ENCODE data around the gene NAALADL2. TPM values are rescaled to one million over a fixed set of nuclear protein-coding genes. Genes with fewer than 3 reads are reported as not detected.
"Not testable (repeated sequence)": the region's sequence is repeated elsewhere in the genome, so short reads cannot be mapped to it uniquely, and the experiment has no call there.

NAALADL2 gene
- total RNA-seq, 1 donor from 2014 or later = 0.13 TPM

DNA sequence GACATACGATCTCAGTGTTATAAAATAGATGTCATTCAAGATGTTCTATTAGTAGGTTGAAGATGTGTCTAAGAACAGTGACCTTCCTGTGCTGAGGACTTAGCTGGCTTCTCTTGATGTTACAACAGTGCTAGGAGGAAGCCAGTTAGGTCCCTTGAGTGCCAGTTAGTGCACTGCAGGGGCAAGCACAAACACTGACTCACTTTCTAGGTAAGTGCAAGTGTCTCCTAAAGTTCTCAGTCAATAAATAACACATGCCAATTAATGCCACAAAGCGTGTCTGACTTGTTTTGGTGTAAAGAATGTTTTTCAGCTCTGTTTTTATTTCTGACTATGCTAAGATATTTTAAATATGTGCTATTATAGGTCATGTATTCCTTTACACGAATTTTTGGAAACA lies 211.8 kb downstream of the NAALADL2 start:
- DNase-seq (ENCODE audit: low read depth in 2 of 2) = no peak

DNA sequence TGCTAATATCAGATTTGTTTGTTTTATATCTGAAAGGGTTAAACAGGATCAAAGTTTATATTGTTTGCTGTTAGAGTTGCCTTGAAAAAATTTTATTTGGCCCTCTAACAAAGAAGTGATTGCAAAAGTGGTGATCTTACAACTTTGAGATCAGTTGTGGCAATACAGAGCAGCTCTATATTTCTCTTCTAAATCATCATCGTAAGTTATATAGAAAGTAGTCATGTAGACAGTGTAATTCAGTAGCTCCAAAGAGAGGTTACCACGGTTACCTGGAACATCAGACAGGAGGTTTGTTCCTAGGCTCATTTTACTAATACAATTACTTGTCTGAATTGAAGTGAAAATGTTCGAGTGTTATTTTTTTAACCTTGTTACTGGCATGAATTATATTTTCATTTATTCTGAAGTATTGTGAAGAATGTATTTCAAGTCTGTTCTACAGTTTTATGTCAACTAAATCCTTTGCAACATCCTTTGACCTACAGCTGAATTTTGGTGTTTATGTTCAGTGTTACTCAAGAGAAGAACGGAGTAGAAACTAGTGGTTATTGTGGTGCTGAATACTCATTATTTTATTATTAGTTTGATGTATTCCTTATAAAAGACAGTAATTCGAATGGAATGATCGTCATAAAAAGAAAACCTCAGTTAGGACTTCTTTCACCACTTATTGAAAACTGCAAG lies 214.2 kb downstream of the NAALADL2 start:
- no peak for DNase-seq (ENCODE audit: low read depth in 2 of 2)

DNA sequence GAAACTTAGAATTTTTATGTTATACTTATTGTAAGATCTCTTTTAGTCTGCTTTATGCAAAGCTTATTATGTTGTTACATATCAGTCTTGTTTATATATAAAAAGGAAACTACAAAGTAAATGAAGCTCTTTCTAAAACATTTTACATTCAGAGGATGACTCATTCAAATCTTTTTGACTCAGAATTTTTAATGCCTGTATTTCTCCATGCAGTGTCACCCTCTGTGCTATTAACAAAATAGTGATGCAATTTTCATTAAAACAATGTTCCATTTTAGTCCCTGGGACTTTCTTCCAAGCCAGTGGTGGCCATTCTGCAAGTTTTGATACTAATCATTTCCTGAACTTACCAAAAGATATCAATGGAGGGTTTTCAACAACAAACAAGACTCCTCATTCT lies 216.1 kb downstream of the NAALADL2 start:
- no peak for DNase-seq (ENCODE audit: low read depth in 2 of 2)

DNA sequence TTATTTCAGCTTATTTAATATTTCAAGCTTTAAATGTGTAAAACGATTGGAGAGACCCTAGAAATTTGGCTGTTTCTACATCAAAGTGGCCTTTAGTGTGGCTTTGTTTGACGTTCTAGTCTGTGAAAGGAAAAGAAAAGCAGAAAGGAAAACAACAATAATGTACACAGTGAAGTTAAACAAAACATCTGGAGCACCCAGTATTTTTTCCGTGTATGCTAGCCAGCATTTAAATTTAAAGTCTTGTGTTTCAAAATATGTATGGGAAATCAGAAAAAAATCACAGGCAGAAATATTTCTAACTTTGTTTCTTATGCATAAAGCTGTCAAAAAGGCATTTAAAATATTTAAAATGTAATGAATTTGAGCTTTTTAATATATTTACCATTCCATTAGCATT lies 218.1 kb downstream of the NAALADL2 start:
- DNase-seq (ENCODE audit: low read depth in 2 of 2) = no peak

DNA sequence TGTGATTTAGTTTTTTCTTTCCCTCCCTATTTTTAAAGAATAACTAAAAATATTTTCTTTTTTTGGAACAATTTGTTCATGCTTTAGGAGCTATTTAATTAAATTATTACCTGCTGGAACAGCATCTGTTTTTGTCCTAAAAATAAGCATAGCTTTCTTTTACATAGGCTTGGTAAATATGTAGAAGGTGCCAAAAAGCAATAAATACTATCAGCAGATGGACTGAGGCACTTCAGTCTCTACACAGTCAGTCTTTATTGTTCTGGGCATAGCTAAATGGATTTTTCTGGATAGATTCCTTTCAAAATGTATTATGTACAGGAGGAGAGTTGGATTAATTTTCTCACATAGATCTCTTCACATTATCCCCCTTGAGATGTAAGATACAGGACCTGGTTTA lies 223.5 kb downstream of the NAALADL2 start:
- no peak for DNase-seq (ENCODE audit: low read depth in 2 of 2)

DNA sequence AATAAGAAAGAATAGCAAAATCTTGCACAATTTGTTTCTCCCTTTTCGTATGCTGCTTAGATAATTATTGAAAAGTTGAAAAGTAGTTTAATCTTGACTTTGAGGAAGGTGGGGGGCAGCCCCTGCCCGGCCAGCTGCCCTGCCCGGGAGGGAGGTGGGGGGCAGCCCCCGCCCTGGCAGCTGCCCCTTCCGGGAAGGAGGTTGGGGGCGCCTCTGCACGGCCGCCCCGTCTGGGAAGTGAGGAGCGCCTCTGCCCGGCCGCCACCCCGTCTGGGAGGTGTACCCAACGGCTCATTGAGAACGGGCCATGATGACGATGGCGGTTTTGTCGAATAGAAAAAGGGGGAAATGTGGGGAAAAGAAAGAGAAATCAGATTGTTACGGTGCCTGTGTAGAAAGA lies 228.0 kb downstream of the NAALADL2 start:
- DNase-seq (ENCODE audit: low read depth in 2 of 2) = not testable (repeated sequence)

DNA sequence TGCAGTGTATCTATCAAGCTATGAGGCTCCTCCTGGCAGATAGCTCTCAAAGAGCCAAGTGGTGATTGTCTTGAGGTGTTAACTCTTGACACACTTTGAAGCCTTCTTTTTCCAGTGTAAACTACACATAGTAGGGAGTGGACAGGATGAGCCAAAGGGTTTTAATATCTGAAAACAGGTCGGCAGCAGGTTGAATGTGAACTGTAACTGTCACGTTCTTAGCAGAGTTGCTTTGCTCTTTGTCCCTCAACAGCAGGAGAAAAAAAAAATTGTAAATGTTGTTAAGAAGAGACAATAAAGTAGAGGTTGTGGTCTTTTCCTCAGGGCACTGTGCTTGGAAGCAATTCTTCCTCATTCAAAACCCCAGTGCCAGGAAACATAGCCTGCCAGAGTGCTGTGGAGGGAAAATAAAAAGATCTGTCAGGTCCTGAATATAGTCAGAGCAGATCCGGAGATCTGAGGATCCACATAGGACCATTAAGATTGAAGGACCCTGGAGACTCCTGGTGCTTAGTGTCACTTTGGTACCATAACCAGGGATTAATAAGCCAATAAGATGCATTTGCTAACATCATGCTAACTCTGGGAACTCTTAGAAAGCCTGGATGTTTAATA lies 229.7 kb downstream of the NAALADL2 start:
- no peak for DNase-seq (ENCODE audit: low read depth in 2 of 2)

- no peak for DNase-seq (ENCODE audit: low read depth in 2 of 2)
Measured at GRCh38 chr3:175091426-175092114, 232.4 kb downstream of the NAALADL2 start.

GRCh38 chr3:175093748-175094147 lies 234.6 kb downstream of the NAALADL2 start:
- DNase-seq (ENCODE audit: low read depth in 2 of 2) = no peak

DNA sequence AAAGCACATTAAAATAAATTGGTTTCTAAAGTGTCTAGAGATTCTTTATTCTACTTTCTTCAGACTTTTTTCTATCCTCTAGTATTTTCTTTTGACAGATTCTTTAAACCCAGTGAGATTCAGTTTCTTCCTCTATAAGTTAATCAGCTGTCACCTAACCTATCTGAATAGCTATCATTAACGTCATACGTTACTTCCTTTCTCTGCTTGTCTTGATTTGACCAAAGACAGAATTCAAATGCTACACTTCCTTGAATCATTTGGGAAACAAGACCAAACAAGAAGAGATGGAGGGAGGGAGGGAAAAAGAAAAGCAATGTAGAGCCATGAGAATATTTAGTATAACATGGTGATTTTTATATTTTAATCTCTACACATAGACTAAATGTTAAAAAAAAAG lies 235.2 kb downstream of the NAALADL2 start:
- no peak for DNase-seq (ENCODE audit: low read depth in 2 of 2)

DNA sequence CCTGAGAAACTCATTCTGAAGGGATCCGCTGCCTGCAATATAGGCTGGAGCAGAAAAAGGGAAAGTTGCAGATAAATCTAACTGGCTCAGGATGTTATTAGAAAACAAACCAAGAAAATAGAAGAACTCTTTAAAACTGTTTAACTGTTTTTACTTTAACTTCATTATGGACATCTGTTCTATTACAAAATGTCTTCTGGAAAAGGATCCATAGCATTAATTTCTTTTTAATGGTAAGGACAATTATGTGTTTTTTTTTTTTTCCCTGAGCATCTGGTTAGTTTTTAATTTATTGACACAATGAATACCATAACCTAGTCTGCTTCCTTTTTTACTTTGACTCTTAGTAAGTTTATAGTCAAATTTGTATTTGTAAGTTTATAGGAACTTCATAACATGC lies 239.5 kb downstream of the NAALADL2 start:
- no peak for DNase-seq (ENCODE audit: low read depth in 2 of 2)

GRCh38 chr3:175102161-175102560 lies 243.0 kb downstream of the NAALADL2 start:
- no peak for DNase-seq (ENCODE audit: low read depth in 2 of 2)

GRCh38 chr3:175103298-175103697 lies 244.2 kb downstream of the NAALADL2 start:
- DNase-seq (ENCODE audit: low read depth in 2 of 2) = no peak

- no peak for DNase-seq (ENCODE audit: low read depth in 2 of 2)
Measured at GRCh38 chr3:175105066-175105465, 245.9 kb downstream of the NAALADL2 start.

DNA sequence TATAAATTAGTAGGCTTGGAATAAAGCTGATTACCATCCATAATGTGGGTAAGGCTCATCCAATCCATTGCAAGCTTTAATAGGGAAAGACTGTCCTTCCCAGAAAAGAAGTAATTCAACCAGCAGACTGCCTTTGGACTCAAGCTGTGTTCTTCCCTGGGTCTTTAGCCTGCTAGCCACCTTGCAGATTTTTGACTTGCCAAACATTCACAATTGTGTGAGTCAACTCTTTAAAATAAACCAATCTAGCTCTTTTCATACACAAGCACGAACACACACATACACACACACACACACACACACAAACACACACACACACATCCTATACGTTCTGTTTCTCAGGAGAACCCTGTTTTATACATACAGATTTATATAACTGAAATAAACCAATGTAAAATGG lies 248.1 kb downstream of the NAALADL2 start:
- DNase-seq (ENCODE audit: low read depth in 2 of 2) = no peak

- no peak for DNase-seq (ENCODE audit: low read depth in 2 of 2)
Measured at GRCh38 chr3:175107995-175108394, 248.9 kb downstream of the NAALADL2 start.

GRCh38 chr3:175108613-175109151 lies 249.5 kb downstream of the NAALADL2 start:
- DNase-seq (ENCODE audit: low read depth in 2 of 2) = no peak

DNA sequence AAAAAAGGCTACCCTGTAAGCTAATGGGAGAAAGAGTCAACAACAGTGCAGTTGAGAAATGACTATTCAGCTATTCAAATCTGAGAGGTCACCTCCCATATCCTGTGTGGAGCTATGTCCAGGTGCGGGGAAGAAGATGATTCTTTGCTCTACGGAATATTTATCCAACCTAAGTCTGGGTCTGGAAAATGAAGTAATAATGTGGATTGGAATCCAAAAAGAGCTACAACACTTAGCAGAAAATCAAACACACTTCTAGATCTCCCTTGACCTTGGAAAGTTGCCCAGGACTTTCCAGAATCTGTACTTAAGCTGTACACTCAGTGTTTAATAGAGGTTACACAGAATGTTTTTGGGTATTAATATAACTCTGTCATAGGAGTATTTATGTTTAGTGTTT lies 251.9 kb downstream of the NAALADL2 start:
- no peak for DNase-seq (ENCODE audit: low read depth in 2 of 2)

- no peak for DNase-seq (ENCODE audit: low read depth in 2 of 2)
Measured at GRCh38 chr3:175118382-175118941, 259.3 kb downstream of the NAALADL2 start.

DNA sequence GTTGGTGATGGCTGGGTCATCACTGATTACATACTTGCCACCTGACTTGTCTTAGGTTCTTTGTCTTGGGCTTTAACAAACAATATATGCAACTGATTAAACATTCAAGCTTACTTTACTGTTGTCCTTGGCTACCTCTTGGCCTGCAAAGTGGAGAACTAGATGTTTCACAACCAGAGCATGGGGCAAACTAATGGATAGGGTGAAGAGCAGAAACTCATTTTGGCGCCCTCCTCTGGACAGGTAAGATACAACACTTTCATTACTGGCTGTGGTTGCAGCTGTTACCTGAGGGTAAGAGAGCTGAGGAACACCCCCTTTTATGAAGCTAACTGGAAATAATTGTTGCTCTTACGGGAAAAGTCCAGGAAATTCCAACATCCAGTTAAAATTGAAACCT lies 262.1 kb downstream of the NAALADL2 start:
- no peak for DNase-seq (ENCODE audit: low read depth in 2 of 2)

DNA sequence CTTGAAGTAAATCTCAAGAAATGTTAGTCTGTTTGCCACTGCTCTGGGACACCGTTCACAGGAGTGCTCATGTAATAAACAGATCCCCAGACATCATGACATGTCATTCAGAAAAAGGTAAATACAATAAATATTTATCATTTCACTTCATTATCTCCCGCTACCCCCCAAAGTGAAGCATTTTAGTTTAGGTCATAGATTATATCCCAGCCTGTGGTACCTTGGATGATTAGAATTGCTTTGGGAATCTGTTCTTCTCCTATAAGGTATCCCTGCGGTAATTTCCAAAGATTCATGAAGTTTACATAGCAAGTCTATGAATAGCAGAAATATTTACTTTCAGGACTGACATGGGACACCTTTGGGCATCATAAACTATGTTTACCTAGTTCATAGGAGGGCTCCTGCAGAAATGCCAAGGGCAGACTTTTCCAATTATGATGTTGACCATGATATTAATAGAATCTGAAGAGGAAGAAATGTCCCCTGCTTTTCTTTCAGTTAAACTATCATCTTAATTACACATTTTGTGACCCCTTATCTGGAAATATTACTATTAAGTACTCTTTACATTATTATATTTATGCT lies 268.0 kb downstream of the NAALADL2 start:
- DNase-seq (ENCODE audit: low read depth in 2 of 2) = no peak

DNA sequence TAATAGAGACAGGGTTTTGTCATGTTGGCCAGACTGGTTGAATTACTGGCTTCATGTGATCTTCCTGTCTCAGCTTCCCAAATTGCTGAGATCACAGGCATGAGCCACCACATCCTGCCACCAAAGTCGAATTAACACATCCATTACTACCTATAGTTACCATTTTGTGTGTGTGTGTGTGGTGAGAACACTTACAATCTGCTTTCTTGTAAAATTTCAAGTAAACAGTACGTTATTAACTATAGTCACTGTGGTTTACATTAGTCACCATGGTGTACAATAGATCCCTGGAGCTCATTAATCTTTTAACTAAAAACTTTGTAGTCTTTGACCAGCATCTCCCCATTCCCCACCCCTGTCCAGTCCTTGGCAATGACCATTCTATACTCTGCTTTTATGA lies 270.0 kb downstream of the NAALADL2 start:
- no peak for DNase-seq (ENCODE audit: low read depth in 2 of 2)
